Eye (tissue), 1 donor: Measurements from ENCODE around the gene BTF3.
"Not testable (repeated sequence)": the region's sequence is repeated elsewhere in the genome, so short reads cannot be mapped to it uniquely, and the experiment has no call there.

ENCODE experiments used
- DNase-seq: peaks from one replicate; pipeline ENCODE4 v3.0.0-alpha.2; 2015

BTF3 gene

GRCh38 chr5:73486119-73486899 lies 11.9 kb upstream of the BTF3 start:
- no peak for DNase-seq

GRCh38 chr5:73487257-73487656 lies 11.0 kb upstream of the BTF3 start:
- DNase-seq, result not testable (repeated sequence)

- no peak for DNase-seq
Measured at GRCh38 chr5:73487815-73488214, 10.4 kb upstream of the BTF3 start.

GRCh38 chr5:73488806-73489205 lies 9.4 kb upstream of the BTF3 start:
- DNase-seq, result no peak

GRCh38 chr5:73490088-73490487 lies 8.2 kb upstream of the BTF3 start:
- no peak for DNase-seq

- DNase-seq, result no peak
Measured at GRCh38 chr5:73491155-73491554, 7.1 kb upstream of the BTF3 start.

- no peak for DNase-seq
Measured at GRCh38 chr5:73493421-73493820, 4.8 kb upstream of the BTF3 start.

GRCh38 chr5:73494721-73495120 lies 3.5 kb upstream of the BTF3 start:
- peak; percentile 12 for DNase-seq

GRCh38 chr5:73495772-73496335 lies 2.4 kb upstream of the BTF3 start:
- DNase-seq, result no peak

- DNase-seq, result peak; percentile 82
Measured at GRCh38 chr5:73496984-73497457, 1.2 kb upstream of the BTF3 start.

- DNase-seq, result no peak
Measured at GRCh38 chr5:73497497-73498056, 665 bp upstream of the BTF3 start.

GRCh38 chr5:73499187-73499586 lies 945 bp downstream of the BTF3 start:
- peak; percentile 27 for DNase-seq

GRCh38 chr5:73499756-73500155 lies 1.5 kb downstream of the BTF3 start:
- DNase-seq, result no peak

GRCh38 chr5:73501406-73501805 lies 3.2 kb downstream of the BTF3 start:
- DNase-seq, result no peak

- DNase-seq, result no peak
Measured at GRCh38 chr5:73506459-73506955, 8.3 kb downstream of the BTF3 start.

GRCh38 chr5:73507062-73507461 lies 8.8 kb downstream of the BTF3 start:
- DNase-seq, result no peak

GRCh38 chr5:73508521-73508920 lies 10.3 kb downstream of the BTF3 start:
- not testable (repeated sequence) for DNase-seq

GRCh38 chr5:73513996-73514395 lies 15.8 kb downstream of the BTF3 start:
- no peak for DNase-seq

GRCh38 chr5:73514418-73514817 lies 16.2 kb downstream of the BTF3 start:
- DNase-seq, result no peak

GRCh38 chr5:73515232-73515631 lies 17.0 kb downstream of the BTF3 start:
- no peak for DNase-seq

GRCh38 chr5:73519531-73520283 lies 21.5 kb downstream of the BTF3 start:
- peak; percentile 93 for DNase-seq

GRCh38 chr5:73522989-73523388 lies 24.7 kb downstream of the BTF3 start:
- no peak for DNase-seq

GRCh38 chr5:73523861-73524260 lies 25.6 kb downstream of the BTF3 start:
- DNase-seq, result no peak
